ELR (cell line): Measurements from ENCODE around the gene PRKCE.

Experiments used
- DNase-seq: peaks from one replicate; pipeline ENCODE4 v3.0.0-alpha.2; 2015; ENCODE audit warnings: low read depth

PRKCE gene

GRCh38 chr2:45631955-45632354 lies 19.5 kb upstream of the PRKCE start:
- DNase-seq: no peak

- no peak for DNase-seq
Measured at GRCh38 chr2:45634223-45634622, 17.3 kb upstream of the PRKCE start.

- DNase-seq: no peak
Measured at GRCh38 chr2:45636008-45636407, 15.5 kb upstream of the PRKCE start.

GRCh38 chr2:45637440-45637839 lies 14.0 kb upstream of the PRKCE start:
- DNase-seq: peak; percentile 79

DNA sequence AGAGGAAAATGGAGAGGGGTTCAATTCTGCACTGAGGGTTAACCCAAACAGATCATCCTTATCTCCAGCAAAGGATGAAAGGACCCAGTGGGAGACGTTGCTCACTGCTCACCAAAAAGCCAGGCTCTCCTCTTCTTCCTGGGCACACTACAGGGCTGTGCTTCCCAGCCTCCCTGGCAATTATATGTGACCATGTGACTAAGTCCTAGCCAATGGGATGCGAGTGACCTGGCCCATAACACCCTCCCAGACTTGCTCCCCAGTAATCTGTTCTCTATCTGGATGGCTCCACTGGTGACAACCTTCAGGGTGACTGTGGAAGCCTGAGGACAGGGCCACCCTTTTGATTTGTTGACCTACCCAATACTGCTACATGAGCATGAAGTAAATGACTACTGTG lies 10.9 kb upstream of the PRKCE start:
- DNase-seq: no peak

DNA sequence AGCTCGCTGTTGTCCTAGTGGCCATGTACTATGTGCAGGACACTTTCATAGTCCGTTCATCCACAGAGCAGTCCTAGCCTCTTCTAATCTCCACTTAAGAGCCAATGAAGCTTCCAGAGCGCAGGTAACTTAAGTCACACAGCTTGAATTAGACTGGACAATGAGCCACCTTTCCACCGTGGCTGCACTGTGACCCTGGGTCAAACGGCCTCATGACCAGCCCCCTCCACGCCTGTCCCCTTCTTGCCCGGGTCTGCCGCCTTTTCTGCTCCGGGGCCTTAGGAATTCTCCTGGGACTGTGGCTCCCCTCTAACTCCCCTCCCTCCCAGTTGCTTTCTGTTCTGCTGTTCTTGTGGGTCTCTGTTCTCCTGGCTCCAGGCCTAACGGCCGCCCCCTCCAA lies 8.4 kb upstream of the PRKCE start:
- DNase-seq: peak; percentile 23

DNA sequence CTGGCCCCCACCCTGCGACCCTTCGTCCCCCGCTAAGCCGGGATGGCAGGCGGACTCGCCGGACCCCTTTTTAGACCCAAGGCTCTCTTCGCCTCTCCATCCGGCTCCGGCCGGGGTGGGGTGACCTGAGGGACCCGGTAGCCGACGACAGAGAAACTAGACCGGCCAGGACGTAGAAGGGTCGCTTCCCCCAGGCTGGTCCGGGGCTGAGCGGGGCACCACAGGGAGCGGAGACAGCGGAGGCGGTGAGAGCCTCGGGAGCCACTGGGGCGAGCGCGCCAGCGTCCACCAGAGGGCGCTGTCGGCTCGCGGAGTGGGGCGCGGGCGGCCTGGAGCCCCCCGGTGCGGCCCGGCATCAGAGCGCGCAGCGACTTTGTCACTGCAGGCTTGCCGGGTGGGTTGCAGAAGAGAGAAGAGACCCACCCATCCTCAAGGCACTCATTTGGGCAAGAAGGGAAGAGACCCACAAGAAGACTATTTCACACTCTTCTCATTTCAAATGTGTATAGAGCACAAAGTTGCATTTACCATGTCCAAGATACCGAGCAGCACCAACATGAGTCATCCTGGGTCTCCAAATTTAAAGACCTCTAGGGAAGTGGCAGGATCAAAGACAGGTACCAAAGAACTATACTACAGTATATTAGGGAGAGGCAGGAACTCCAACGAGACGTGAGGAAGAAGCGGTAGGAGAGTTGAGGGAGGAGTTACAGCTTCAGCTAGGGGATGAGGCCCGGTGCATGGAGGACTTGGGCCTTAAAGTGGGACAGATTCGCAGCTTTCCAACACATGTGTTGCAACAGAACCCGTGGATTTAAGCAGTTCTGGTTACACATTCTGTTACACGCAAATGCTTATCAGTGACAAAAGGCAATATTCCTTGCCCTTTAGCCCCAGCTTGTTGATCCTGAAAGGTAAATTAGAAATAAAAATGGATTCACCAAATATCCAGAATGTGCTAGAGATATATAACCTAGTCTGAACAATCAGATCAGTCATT lies 7.6 kb upstream of the PRKCE start:
- DNase-seq: peak; percentile 68

DNA sequence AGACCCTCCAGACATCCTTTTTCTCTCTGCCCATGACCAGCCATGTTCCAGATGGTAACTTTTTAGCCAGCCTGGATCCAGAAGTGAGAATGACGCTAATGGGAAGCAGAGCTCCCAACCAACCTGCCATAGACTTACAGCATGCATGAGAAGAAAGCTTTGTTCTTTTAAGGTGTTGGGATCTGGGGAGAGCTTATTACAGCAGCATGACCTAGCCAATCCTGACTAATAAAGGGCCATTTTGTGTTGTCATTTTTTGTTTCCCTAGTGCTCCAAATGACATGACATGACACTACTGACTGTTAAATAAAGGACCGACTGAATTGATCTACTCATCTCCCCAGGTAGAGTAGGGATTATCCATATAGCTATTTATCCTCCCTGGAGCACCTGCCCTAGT lies 5.2 kb upstream of the PRKCE start:
- DNase-seq: no peak

GRCh38 chr2:45647356-45647755 lies 4.1 kb upstream of the PRKCE start:
- DNase-seq: no peak

DNA sequence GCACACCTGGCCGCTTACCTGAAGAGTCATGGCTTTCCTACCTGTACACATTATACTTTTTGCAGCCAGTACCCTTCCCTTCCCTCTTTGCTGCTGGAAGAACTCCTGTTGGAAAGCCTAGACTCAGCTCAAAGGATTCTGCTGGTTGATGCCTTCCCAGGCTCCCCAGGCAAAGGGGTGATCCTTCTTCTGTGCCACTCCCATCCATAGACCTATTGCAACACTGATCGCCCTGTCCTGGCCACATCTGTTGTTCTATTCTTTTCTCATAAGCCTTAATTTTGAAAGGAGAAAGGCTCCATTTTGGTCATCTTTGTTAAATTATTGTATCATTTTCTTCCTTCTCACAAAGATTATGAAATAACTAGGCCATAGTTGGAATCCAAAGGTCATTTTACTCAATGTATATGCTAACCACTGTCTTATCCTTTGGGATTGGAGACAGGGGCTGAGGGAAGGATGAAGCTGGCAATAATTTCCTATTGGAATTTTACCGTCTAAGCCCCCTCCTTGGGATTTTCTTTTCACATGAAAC lies 3.4 kb upstream of the PRKCE start:
- no peak for DNase-seq

DNA sequence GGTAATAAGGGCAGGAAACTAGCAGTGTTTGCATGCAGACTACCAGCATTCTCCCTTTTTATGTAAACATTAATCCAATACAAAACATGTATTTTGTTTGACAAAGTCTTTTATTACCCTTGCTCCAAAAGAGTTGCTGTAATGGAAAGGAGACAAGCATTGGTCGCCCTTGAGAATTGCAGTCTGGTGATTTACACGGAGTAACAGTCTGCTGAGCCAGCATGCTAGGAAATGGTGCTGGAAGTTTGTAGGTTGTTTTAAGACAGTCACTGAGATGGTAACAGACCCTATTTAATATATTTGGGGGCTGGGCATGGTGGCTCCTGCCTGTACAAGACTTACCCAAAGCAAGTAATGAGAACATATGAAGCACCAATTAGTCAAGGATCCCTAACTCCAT lies 2.8 kb upstream of the PRKCE start:
- DNase-seq: no peak

- no peak for DNase-seq
Measured at GRCh38 chr2:45649462-45649857, 2.0 kb upstream of the PRKCE start.

DNA sequence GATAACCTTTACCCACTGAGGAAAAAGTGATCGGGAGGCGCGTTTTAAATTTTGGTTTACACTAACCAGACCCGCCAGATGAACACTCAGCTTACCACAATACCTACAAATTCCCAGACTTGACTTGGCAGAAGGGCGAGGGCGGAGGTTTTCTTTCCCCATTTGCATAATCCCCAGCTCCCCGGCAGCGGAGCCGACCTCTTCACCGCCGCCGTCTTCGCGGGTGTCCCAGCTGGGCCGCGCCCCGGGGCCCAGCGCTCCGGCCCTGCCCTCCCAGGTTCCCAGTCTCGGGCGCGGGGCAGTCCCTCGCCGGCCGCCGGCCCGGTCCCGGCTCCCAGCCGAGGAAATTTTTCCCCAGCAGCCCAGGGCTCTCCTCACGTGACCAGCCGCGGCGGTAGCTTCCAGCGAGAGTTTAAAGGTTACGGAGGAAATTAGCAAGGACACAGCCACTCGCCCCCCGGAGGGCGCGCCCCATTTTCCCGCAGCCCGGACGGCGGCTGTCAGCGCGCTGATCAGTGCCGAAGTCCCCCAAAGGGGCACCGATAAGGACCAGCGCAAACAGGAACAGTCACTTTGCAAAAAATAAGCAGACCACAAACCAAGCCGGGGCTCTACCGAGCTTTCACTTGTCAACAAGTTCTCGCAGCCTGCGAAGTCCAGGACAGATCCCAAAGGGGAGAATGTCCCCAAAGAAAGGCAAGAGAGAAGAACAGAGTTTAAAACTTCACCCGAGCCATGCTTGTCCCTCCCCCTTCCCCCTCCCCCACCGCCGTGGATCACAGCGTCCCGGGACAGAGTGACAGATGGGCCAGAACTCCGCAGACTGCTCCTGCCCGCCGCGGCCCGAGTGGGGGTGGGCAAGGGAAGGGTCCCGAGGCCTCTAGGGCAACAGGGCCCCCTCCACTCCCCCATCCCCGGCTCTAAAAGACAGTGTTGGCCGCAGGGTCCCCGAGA lies 1.3 kb upstream of the PRKCE start:
- DNase-seq: peak; percentile 70

GRCh38 chr2:45650851-45651414 lies 542 bp upstream of the PRKCE start:
- DNase-seq: peak; percentile 97

DNA sequence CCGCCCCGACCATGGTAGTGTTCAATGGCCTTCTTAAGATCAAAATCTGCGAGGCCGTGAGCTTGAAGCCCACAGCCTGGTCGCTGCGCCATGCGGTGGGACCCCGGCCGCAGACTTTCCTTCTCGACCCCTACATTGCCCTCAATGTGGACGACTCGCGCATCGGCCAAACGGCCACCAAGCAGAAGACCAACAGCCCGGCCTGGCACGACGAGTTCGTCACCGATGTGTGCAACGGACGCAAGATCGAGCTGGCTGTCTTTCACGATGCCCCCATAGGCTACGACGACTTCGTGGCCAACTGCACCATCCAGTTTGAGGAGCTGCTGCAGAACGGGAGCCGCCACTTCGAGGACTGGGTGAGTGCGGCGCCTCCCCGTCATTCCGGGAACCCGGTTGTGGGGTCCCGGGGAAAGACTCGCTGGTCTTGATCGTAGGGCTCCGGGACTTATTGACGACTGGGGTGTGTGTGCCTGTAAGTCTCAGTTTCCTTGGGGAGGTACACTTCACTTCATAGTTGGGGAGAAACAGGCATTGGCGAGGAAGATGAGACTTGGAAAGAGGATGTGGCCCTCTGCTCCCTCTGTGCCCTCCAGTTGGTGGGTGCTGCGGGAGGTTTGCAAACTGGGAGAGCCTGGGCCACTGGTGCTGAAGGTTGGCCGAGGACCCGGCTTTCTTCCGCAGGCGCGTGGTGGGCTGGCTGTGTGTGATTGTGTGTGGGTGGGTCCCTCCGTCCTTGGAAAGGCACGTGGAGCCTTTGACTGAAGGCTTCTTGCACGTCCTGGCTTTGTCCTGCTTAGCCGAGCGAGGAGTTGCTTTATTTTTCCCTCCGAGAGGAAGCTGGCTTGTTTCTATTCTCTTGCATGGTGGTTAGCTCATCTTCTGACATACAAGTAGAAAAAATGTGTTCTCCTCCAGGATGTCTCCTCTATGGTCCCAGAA lies 886 bp downstream of the PRKCE start:
- DNase-seq: peak; percentile 53

DNA sequence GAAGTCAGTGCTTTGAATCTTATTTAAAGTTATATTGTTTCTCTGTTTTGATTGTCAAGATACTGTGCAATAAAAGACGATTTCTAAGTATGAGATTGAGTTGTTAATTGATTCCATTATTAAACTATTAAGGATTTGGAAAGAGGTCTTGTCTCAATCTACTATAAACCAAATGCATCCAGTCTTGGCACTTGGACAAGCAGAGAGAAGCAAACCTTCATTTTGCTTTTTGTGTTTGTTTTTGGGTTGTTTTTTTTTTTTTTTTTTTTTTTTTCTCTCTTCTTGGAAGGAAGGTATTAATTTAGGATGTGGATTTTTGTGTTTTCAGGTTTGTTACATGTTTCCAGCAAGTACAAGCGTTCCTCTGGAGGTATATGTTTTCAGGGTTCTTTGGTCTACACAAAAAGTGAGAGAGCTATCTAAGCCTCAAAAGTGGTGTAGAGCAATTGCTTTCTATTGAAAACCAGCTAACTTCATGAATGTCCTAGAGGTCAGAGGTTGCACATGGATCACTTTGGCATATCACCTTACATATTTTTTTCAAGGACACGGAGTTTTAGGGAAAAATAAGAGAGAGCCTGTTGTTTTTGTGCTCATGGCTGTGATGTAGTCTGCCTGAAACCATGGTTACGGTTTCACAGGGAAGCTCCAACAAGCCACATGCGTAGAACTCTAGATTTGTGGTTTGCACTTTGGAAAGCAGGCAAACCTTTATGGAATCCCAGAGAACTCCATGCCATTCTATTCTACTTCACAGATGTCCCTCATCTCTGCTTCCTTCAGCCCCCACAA lies 1.8 kb downstream of the PRKCE start:
- no peak for DNase-seq

DNA sequence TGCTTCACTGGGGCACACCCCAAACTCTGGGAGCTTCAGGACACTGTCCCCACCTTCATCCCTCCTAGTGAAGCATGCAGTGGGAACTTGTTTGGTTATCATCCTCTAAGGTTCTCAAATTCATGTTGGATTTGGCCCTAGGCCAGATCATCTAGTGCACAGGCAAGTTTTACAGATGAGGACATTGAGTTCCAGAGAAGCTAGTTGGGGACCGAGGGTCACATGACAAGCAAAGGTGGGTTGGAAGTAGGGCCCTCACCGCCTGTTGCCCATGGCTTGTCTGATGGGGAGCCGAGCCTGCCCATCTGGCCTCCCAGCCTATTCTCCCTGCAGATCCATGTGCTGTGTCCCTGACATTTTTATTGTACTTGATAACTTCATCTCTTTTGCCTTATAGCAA lies 2.8 kb downstream of the PRKCE start:
- DNase-seq: no peak

DNA sequence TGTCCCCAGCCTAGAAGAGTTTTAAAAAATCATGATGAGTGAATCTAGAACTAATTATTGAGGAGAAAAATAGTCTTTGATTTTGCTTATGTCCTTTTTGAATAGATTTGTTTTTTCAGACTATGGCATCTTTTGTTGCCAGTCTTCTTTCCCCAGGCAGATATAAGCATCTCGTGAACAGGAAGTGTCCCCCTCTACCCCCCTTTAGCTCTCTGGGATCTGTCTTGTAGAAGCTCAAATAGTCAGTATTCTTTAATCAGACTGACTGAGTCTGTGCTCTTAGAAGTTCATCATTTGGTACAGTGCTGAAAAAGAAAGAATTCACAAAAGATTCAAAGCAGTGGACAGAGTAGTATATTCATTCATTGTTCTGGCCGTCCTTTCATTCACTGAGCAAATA lies 10.4 kb downstream of the PRKCE start:
- DNase-seq: no peak

DNA sequence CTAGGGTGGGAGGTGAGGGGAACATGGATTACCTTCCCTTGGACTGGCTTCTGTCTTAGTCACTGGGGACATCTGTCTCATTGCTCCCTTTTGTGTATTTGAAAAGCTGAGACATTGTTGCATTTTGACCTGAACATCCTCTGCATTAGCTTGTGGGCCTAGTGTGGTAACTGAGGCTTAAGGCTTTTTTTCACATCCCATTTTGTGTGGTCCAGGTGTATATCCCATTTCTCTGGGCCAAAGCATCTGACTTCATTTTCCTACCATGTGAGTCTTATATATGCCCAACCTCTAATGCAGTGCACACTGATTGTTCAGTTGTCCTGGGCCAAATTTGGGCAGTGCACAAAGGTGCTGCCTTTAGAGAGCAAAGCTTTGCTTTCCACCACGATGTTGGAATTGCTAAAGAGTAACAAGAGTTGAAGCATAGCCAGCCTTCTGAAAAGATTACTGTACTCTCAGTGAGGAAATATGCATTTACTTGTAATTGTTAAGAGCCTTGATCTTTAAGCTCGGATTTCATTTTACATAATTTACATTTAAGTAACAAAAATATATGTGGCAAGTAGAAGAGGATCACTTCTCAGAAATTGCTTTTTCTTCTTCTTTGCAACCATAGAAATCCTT lies 13.3 kb downstream of the PRKCE start:
- no peak for DNase-seq

DNA sequence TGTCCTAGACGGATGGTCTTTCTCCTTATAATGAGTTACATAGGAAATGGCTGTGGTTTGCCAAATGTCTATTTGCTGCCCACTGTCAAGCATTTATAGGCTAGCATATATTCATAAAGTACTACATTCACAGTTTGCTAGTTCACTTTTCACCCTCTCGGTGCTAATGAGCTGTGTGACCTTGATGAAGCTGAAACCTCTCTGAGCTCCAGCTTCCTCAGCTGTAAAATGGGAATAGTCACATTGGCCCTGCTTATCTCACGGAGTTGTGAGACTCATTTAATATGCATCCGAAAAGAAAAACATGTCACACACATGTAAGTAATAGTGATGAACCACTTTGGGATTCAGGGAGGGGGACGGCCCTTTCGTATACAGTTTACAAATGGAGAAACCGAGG lies 17.0 kb downstream of the PRKCE start:
- no peak for DNase-seq
